ENCODE measurements around the gene CPHXL. TPM values are rescaled to one million over a fixed set of nuclear protein-coding genes. Genes with fewer than 3 reads are reported as not detected.
A peak's percentile ranks its signal among the peaks of the same experiment; 100 is the strongest.

CPHXL gene
- total and polyA plus RNA-seq, 9 of the 15 experiments (the other 6 are each of a cell fraction or from before 2014, with no cell fraction given) = not detected

- TF ChIP-seq, protein P1, sequence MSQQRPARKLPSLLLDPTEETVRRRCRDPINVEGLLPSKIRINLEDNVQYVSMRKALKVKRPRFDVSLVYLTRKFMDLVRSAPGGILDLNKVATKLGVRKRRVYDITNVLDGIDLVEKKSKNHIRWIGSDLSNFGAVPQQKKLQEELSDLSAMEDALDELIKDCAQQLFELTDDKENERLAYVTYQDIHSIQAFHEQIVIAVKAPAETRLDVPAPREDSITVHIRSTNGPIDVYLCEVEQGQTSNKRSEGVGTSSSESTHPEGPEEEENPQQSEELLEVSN (IDR thresholded peaks at IDR 0.05; ENCODE audit: borderline replicate concordance in 1 of 2, extremely low read depth in 1 of 2, insufficient read depth in 1 of 2, insufficient read length in 1 of 2, low read depth in 1 of 2, low read length in 1 of 2, poor library complexity in 1 of 2, severe bottlenecking in 1 of 2) = peak; percentile 72 to 82
- TF ChIP-seq SRF (CRISPR knock-in tag; IDR thresholded peaks at IDR 0.05) (no peak), PKNOX1 (IDR thresholded peaks at IDR 0.05) (peak; percentile 51), ARID1B (IDR thresholded peaks at IDR 0.05) (peak; percentile 90), SMAD4 (CRISPR knock-in tag; conservative IDR thresholded peaks at IDR 0.05) (peak; percentile 69), AFF4 (CRISPR knock-in tag; IDR thresholded peaks at IDR 0.05) (no peak), BHLHE40 (IDR thresholded peaks at IDR 0.05; ENCODE audit: low read length) (peak; percentile 95), GATA2 (CRISPR knock-in tag; IDR thresholded peaks at IDR 0.05) (0 out of 2 replicates have a peak, but pooled peaks have one; percentile 20), STAT5A (IDR thresholded peaks at IDR 0.05; ENCODE audit: borderline replicate concordance, low read length) (peak; percentile 45; the same call in 1 of the 2 replicates), KDM1A (IDR thresholded peaks at IDR 0.05) (0 out of 4 replicates have a peak, but pooled peaks of 1 of the 2 experiments have one; percentile 41), ZNF146 (CRISPR knock-in tag; IDR thresholded peaks at IDR 0.05; ENCODE audit: unreplicated experiment) (no peak), ZFP30 (CRISPR knock-in tag; IDR thresholded peaks at IDR 0.05; ENCODE audit: borderline replicate concordance) (no peak), RFX7 (CRISPR knock-in tag; IDR thresholded peaks at IDR 0.05) (no peak), SOX6 (IDR thresholded peaks at IDR 0.05) (peak; percentile 68), U2AF2 (optimal IDR thresholded peaks at IDR 0.05; ENCODE audit: low read depth, low read length) (no peak), POLR2B (IDR thresholded peaks at IDR 0.05; ENCODE audit: low read depth, partially characterized antibody) (no peak), TEAD4 (IDR thresholded peaks at IDR 0.05; ENCODE audit: low read length) (peak; percentile 78), TEAD4 (CRISPR knock-in tag; IDR thresholded peaks at IDR 0.05; ENCODE audit: borderline replicate concordance) (no peak), HINFP (tag; conservative IDR thresholded peaks at IDR 0.05; ENCODE audit: low read depth) (no peak), MECOM (CRISPR knock-in tag; IDR thresholded peaks at IDR 0.05) (peak; percentile 57; the same call in 1 of the 2 replicates)
Measured at GRCh38 chr16:75702242-75702641, 24.0 kb downstream of the CPHXL start (continued).

Measured in K562 (cell line).